ENCODE data around the gene TMEM150C.

Gene TMEM150C

DNA sequence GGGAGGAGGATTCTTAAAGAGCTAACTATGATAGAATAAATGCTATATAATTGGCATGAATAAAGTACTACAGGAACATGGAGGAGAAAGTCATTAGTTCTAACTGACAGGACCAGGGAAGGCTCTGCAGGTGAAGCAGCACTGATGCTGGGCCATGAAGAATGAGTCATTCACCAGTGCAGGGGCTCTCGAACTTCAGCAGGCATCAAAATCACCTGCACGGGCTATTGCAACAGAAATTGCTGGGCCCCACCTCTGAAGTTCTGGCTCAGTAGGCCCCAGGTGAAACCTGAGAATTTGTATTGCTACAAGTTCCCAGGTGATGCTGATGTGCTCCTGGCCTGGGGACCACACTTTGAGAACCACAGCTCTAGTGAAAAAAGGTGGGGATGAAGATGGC, 33.7 kb downstream of the TMEM150C start:
- H3K36me3 ChIP-seq (ENCODE audit: control insufficient read depth, low read depth, low read length), result no peaks in the 10 kb centered on the region
- H3K27ac ChIP-seq (ENCODE audit: low read length), result no peak overlapping the region
- no peaks in the 10 kb centered on the region for H3K27me3 ChIP-seq (ENCODE audit: control insufficient read depth, insufficient read depth, low read length)

DNA sequence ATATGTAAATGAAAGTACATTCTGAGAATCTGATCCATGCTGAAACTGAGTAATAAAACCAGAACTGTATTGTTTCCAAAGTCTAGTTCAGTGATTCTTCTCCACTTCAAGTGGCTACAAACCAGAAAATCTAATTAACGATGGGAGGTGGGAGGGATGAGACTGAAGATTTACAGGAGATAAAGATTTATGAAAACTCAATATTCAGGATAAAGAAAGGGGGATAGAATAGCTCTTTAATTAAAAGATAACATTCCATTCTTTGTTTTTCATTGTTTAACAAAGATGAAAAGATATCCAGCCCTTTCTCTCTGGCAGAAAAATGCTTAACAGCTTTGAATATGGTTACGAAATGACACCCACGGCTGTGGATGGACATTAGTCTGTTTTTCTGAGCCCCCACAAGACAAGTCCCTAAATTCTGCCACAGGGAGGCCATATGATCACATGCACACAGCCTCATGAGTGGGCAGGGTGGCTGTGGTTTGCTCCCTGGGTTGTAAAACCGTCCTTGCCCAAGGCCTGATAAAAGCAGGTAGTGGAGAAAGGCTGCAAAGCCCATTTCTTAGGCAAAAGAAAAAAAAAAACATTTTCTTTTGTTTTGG, 36.4 kb downstream of the TMEM150C start:
- Histone ChIP-seq H3K27me3 (ENCODE audit: control insufficient read depth, insufficient read depth, low read length) (no peaks in the 10 kb centered on the region), H3K36me3 (ENCODE audit: control insufficient read depth, low read depth, low read length) (no peaks in the 10 kb centered on the region), H3K9me3 (ENCODE audit: control insufficient read depth, low read depth, low read length) (no peaks in the 10 kb centered on the region), H3K4me1 (ENCODE audit: control insufficient read depth, low read depth, low read length) (peaks cover 10% of the 10 kb centered on the region), H3K9ac (ENCODE audit: low read length) (no peak overlapping the region), H3K27ac (ENCODE audit: low read length) (no peak overlapping the region), H3K4me3 (ENCODE audit: low read length) (no peak overlapping the region)

More for the DNA sequence above, 33.7 kb downstream of the TMEM150C start:
- Histone ChIP-seq H3K4me1 (ENCODE audit: control insufficient read depth, low read depth, low read length) (peaks cover 14% of the 10 kb centered on the region), H3K4me3 (ENCODE audit: low read length) (no peak overlapping the region), H3K9me3 (ENCODE audit: control insufficient read depth, low read depth, low read length) (no peaks in the 10 kb centered on the region), H3K9ac (ENCODE audit: low read length) (no peak overlapping the region)

DNA sequence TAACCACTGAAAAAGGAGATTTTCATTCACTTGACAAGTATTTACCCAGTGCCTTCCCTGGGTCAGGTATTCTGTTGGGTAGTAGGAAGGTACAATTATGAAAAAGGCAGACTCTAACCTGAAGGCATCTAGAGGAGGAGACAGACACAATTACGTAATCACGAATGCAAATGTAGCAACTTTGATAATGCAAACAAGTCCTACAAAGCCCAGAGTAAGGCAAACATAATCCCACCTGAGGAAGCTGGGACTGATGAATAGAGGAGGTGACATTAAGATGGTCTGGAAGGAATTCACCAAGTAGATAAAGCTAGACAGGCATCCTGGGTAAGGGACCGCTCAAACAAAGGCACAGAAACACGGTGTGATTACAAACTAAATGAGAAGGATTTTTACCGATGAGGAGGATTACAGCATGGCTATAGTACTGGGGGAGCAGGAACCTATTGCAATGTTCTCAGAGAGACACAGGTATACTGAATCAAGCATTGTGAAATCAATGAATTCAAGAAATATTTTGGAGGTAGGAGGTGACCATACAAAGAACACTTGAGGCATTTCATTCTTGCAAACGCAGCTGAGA, 37.1 kb downstream of the TMEM150C start:
- Histone ChIP-seq H3K36me3 (ENCODE audit: control insufficient read depth, low read depth, low read length) (no peaks in the 10 kb centered on the region), H3K9me3 (ENCODE audit: control insufficient read depth, low read depth, low read length) (no peaks in the 10 kb centered on the region), H3K4me3 (ENCODE audit: low read length) (no peak overlapping the region), H3K9ac (ENCODE audit: low read length) (no peak overlapping the region), H3K27me3 (ENCODE audit: control insufficient read depth, insufficient read depth, low read length) (no peaks in the 10 kb centered on the region), H3K4me1 (ENCODE audit: control insufficient read depth, low read depth, low read length) (peaks cover 10% of the 10 kb centered on the region), H3K27ac (ENCODE audit: low read length) (no peak overlapping the region)

DNA sequence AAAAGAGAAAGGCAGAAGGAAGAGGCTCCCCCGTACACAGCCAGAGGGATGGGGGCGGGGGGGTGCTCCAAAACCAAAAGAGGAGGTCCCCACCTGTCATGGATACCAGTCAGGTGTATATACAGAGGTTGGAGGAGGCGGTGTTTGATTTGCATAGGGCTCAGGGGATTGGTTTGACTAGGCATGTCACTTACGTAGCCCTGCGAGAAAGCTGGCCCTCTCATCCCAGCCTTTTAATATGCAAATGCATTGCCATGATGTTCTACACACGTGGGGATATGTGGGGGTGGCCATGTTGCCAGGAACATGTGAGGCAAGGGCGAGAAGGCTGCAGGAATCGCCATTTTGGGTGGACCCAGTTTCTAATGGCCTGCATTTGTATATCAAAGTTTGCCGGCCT, 38.6 kb downstream of the TMEM150C start:
- Histone ChIP-seq H3K27me3 (ENCODE audit: control insufficient read depth, insufficient read depth, low read length) (no peaks in the 10 kb centered on the region), H3K4me3 (ENCODE audit: low read length) (no peak overlapping the region), H3K27ac (ENCODE audit: low read length) (no peak overlapping the region), H3K9me3 (ENCODE audit: control insufficient read depth, low read depth, low read length) (no peaks in the 10 kb centered on the region), H3K9ac (ENCODE audit: low read length) (no peak overlapping the region), H3K36me3 (ENCODE audit: control insufficient read depth, low read depth, low read length) (no peaks in the 10 kb centered on the region), H3K4me1 (ENCODE audit: control insufficient read depth, low read depth, low read length) (peaks cover 10% of the 10 kb centered on the region)

DNA sequence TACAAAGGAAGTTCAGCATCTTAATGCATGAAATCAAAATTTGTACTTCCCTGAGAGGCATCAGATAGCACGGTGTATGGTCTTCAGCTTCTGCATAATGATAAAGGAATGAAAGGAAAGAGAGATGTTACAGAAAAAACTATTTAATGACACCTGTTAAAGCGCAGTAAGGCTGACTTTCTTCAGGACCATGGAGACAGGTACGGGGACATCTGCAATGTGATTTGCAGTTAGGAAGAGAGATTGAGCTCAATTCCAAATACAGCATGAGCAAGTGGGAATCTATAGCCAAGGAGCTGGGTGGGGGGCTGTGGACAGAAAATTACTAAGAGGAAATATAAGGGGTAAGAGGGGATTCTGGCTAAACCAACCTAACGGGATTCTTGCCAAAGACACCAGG, 39.3 kb downstream of the TMEM150C start:
- Histone ChIP-seq H3K36me3 (ENCODE audit: control insufficient read depth, low read depth, low read length) (no peaks in the 10 kb centered on the region), H3K9me3 (ENCODE audit: control insufficient read depth, low read depth, low read length) (no peaks in the 10 kb centered on the region), H3K4me1 (ENCODE audit: control insufficient read depth, low read depth, low read length) (peaks cover 11% of the 10 kb centered on the region), H3K4me3 (ENCODE audit: low read length) (no peak overlapping the region), H3K27ac (ENCODE audit: low read length) (no peak overlapping the region), H3K27me3 (ENCODE audit: control insufficient read depth, insufficient read depth, low read length) (no peaks in the 10 kb centered on the region), H3K9ac (ENCODE audit: low read length) (no peak overlapping the region)

DNA sequence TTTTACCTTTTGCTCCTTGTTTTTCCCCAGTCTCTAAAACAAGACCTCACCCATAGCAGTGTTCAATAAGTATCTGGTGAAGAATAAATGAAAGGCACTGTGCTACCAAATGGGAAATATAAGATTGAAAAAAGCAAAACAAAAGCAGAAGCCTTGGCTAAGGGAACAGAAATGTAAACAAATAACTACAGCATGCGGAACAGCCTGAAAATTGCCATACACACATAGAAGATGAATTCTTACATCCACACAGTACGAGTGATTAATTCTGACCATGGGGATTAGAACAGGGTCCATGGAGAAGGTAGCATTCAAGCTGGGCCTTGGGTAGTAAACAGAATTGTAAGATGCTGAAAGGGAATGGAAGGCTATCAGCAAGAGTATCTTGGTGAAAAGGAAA, 40.5 kb downstream of the TMEM150C start:
- H3K4me1 ChIP-seq (ENCODE audit: control insufficient read depth, low read depth, low read length), result peaks cover 18% of the 10 kb centered on the region
- H3K9me3 ChIP-seq (ENCODE audit: control insufficient read depth, low read depth, low read length), result no peaks in the 10 kb centered on the region
- no peak overlapping the region for H3K9ac ChIP-seq (ENCODE audit: low read length)
- H3K4me3 ChIP-seq (ENCODE audit: low read length), result no peak overlapping the region
- no peaks in the 10 kb centered on the region for H3K27me3 ChIP-seq (ENCODE audit: control insufficient read depth, insufficient read depth, low read length)
- no peak overlapping the region for H3K27ac ChIP-seq (ENCODE audit: low read length)
- no peaks in the 10 kb centered on the region for H3K36me3 ChIP-seq (ENCODE audit: control insufficient read depth, low read depth, low read length)

DNA sequence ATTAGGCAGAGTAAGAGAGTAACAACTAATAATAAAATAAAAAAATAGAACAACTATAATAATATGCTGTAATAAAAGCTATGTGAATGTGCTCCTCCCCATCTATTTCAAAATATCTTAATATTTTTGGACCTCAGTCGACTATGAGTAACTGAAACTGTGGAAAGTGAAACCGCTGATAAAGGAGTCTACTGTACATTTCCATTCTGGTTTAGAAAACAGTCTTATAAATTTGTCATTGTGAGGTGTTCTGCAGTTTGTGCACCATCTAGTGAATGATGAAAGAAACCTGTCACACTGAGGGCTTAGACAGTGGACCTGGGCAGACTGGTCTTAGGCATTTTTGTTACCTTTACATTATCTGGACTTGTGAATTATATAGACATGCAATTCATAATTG, 42.0 kb downstream of the TMEM150C start:
- peaks cover 14% of the 10 kb centered on the region for H3K4me1 ChIP-seq (ENCODE audit: control insufficient read depth, low read depth, low read length)
- H3K9me3 ChIP-seq (ENCODE audit: control insufficient read depth, low read depth, low read length), result no peaks in the 10 kb centered on the region
- H3K36me3 ChIP-seq (ENCODE audit: control insufficient read depth, low read depth, low read length), result no peaks in the 10 kb centered on the region
- H3K4me3 ChIP-seq (ENCODE audit: low read length), result no peak overlapping the region
- H3K27ac ChIP-seq (ENCODE audit: low read length), result no peak overlapping the region
- H3K27me3 ChIP-seq (ENCODE audit: control insufficient read depth, insufficient read depth, low read length), result no peaks in the 10 kb centered on the region
- no peak overlapping the region for H3K9ac ChIP-seq (ENCODE audit: low read length)

DNA sequence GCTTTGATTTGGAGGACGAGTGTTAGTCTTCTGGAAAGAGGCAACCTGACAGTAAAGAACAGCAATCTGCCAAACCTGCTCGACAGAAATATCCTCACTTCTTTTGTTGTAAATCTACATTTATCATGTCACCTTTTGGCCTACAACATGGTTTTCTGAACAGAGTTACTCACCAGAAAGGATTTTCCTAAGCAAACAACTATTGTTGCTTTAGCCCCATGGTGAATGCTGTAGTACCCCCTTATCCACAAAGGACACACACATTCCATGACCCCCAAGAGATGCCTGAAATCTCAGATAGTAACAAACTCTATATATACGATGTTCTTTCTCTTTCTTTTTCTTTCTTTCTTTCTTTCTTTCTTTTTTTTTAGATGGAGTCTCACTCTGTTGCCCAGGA, 42.7 kb downstream of the TMEM150C start:
- Histone ChIP-seq H3K9me3 (ENCODE audit: control insufficient read depth, low read depth, low read length) (no peaks in the 10 kb centered on the region), H3K9ac (ENCODE audit: low read length) (no peak overlapping the region), H3K4me3 (ENCODE audit: low read length) (no peak overlapping the region), H3K36me3 (ENCODE audit: control insufficient read depth, low read depth, low read length) (no peaks in the 10 kb centered on the region), H3K4me1 (ENCODE audit: control insufficient read depth, low read depth, low read length) (peaks cover 8% of the 10 kb centered on the region), H3K27ac (ENCODE audit: low read length) (no peak overlapping the region), H3K27me3 (ENCODE audit: control insufficient read depth, insufficient read depth, low read length) (no peaks in the 10 kb centered on the region)

DNA sequence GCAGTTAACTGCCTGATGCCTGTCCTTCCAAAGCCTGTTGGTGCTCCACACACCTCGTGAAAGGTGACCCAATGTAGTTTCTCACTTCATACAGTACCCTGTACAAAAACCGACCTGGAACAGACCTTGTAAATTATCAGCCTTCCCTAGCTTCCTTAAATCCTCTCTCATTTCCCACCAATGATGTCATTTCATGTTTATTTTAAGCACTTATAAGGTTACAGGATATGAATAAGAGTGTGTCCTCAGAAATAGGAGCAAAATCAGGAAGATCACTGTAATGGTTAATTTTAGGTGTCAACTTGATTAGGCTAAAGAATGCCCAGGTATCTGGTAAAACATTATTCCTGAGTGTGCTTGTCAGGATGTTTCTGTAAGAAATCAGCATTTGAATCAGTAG, 44.7 kb downstream of the TMEM150C start:
- H3K27ac ChIP-seq (ENCODE audit: low read length), result no peak overlapping the region
- H3K36me3 ChIP-seq (ENCODE audit: control insufficient read depth, low read depth, low read length), result no peaks in the 10 kb centered on the region
- no peaks in the 10 kb centered on the region for H3K27me3 ChIP-seq (ENCODE audit: control insufficient read depth, insufficient read depth, low read length)
- H3K9ac ChIP-seq (ENCODE audit: low read length), result no peak overlapping the region
- no peak overlapping the region for H3K4me3 ChIP-seq (ENCODE audit: low read length)
- H3K9me3 ChIP-seq (ENCODE audit: control insufficient read depth, low read depth, low read length), result no peaks in the 10 kb centered on the region
- peaks cover 8% of the 10 kb centered on the region for H3K4me1 ChIP-seq (ENCODE audit: control insufficient read depth, low read depth, low read length)

DNA sequence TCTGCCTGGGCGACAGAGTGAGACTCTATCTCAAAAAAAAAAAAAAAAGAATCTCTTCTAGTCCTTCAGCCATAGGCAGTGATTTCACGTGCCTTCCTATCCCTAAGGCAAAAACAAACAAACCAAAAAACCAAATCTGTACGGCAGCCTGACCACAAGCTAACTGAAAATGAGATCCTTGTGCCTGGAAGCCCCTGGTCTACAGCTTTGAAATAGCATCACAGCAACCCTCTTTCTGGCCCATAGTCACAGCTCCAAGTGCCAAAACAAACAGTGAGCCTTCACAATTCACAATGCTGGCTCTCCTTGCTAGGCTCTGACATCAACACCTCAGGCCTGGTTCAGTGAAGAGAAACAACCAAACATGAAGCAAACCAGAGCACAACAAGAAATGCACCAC, 46.1 kb downstream of the TMEM150C start:
- no peak overlapping the region for H3K27ac ChIP-seq (ENCODE audit: low read length)
- no peaks in the 10 kb centered on the region for H3K36me3 ChIP-seq (ENCODE audit: control insufficient read depth, low read depth, low read length)
- no peak overlapping the region for H3K4me3 ChIP-seq (ENCODE audit: low read length)
- no peaks in the 10 kb centered on the region for H3K9me3 ChIP-seq (ENCODE audit: control insufficient read depth, low read depth, low read length)
- peaks cover 8% of the 10 kb centered on the region for H3K4me1 ChIP-seq (ENCODE audit: control insufficient read depth, low read depth, low read length)
- H3K27me3 ChIP-seq (ENCODE audit: control insufficient read depth, insufficient read depth, low read length), result no peaks in the 10 kb centered on the region
- no peak overlapping the region for H3K9ac ChIP-seq (ENCODE audit: low read length)

DNA sequence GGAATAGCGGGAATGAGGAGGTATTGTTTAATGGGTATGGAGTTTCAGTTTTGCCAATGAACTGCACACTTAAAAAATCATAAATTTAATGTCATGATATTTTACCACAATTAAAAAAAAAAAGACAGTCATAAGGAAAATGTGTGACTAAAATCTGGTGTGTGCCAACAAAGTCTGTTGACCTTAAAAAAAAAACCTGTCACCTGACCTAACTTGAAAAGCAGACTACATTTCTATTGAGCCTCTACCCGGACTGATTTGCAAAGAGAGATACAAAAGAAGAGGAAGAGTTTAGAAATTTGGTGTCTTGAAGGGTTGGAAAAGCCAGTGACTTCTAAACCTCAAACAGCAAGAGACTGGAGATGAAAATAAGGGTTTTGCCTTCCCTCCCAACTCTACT, 48.4 kb downstream of the TMEM150C start:
- Histone ChIP-seq H3K27ac (ENCODE audit: low read length) (no peak overlapping the region), H3K4me1 (ENCODE audit: control insufficient read depth, low read depth, low read length) (peaks cover 14% of the 10 kb centered on the region), H3K9me3 (ENCODE audit: control insufficient read depth, low read depth, low read length) (no peaks in the 10 kb centered on the region), H3K36me3 (ENCODE audit: control insufficient read depth, low read depth, low read length) (no peaks in the 10 kb centered on the region), H3K27me3 (ENCODE audit: control insufficient read depth, insufficient read depth, low read length) (no peaks in the 10 kb centered on the region), H3K9ac (ENCODE audit: low read length) (no peak overlapping the region), H3K4me3 (ENCODE audit: low read length) (no peak overlapping the region)

DNA sequence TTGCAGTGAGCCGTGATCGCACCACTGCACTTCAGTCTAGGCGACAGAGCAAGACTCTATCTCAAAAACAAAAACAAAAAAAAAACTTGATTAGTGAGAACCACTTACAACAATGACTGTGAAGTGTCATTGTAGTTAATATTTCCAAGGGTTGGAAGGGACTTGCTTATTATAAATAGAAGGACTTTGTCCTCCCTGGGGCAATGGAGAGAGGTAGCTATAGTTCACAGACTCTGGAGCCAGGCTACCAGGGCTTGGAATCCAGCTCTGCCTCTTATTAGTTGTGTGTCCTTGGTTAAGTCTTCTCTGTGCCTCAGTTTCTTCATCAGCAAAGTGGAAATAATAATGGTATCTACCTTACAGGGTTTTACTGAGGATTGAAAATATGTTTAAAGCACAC, 51.6 kb downstream of the TMEM150C start:
- no peak overlapping the region for H3K27ac ChIP-seq (ENCODE audit: low read length)
- H3K4me1 ChIP-seq (ENCODE audit: control insufficient read depth, low read depth, low read length), result peaks cover 6% of the 10 kb centered on the region
- H3K4me3 ChIP-seq (ENCODE audit: low read length), result no peak overlapping the region
- no peaks in the 10 kb centered on the region for H3K36me3 ChIP-seq (ENCODE audit: control insufficient read depth, low read depth, low read length)
- H3K27me3 ChIP-seq (ENCODE audit: control insufficient read depth, insufficient read depth, low read length), result no peaks in the 10 kb centered on the region
- H3K9me3 ChIP-seq (ENCODE audit: control insufficient read depth, low read depth, low read length), result no peaks in the 10 kb centered on the region
- no peak overlapping the region for H3K9ac ChIP-seq (ENCODE audit: low read length)

All from iPS-18a (cell line).